AG10803 (cell line): ENCODE measurements around the gene PUSL1.
A peak's percentile ranks its signal among the peaks of the same experiment; 100 is the strongest.

Experiments used
- DNase-seq: peaks from one replicate; pipeline ENCODE4 v3.0.0; 2010; ENCODE audit warnings: low read depth
- H3K4me3 ChIP-seq: 2 replicates; pipeline ENCODE4 v1.5.1; 2011; ENCODE audit warnings: mild to moderate bottlenecking, low read length, control low read depth
- CTCF ChIP-seq: conservative IDR thresholded peaks from 2 replicates; pipeline ENCODE4 v1.5.1; 2011; ENCODE audit warnings: mild to moderate bottlenecking, low read length, control low read depth, inconsistent platforms

The PUSL1 gene

GRCh38 chr1:1307923-1308755 lies at the start of gene PUSL1, which contains the start of gene ACAP3:
Gene PUSL1, plus strand, starts transcription at chr1:1308597. Its CDS starts 47 bp downstream, at chr1:1308644.
Gene ACAP3, minus strand, starts transcription at chr1:1307930. Its CDS starts 115 bp downstream, at chr1:1307815.
- DNase-seq, result peak; percentile 94
- TF ChIP-seq CTCF, result no peak
- H3K4me3 ChIP-seq, result peak within 1 kb of the TSS; percentile 72

- TF ChIP-seq CTCF, result no peak
- no peak for DNase-seq
- no peak overlapping the region for H3K4me3 ChIP-seq
These were observed 49.3 kb upstream of the PUSL1 start for GRCh38 chr1:1259119-1259488.

GRCh38 chr1:1259540-1259939 lies 48.9 kb upstream of the PUSL1 start:
- TF ChIP-seq CTCF, result no peak
- DNase-seq, result no peak
- no peak overlapping the region for H3K4me3 ChIP-seq

GRCh38 chr1:1259951-1260600 lies 48.3 kb upstream of the PUSL1 start:
- no peak for DNase-seq
- no peak for TF ChIP-seq CTCF
- H3K4me3 ChIP-seq, result no peak overlapping the region

GRCh38 chr1:1260843-1261560 lies 47.4 kb upstream of the PUSL1 start:
- TF ChIP-seq CTCF, result no peak
- H3K4me3 ChIP-seq, result no peak overlapping the region
- no peak for DNase-seq

GRCh38 chr1:1262071-1262470 lies 46.3 kb upstream of the PUSL1 start:
- DNase-seq, result no peak
- no peak overlapping the region for H3K4me3 ChIP-seq
- TF ChIP-seq CTCF, result no peak
